Measurements from ENCODE around the gene HSPG2.

DNA sequence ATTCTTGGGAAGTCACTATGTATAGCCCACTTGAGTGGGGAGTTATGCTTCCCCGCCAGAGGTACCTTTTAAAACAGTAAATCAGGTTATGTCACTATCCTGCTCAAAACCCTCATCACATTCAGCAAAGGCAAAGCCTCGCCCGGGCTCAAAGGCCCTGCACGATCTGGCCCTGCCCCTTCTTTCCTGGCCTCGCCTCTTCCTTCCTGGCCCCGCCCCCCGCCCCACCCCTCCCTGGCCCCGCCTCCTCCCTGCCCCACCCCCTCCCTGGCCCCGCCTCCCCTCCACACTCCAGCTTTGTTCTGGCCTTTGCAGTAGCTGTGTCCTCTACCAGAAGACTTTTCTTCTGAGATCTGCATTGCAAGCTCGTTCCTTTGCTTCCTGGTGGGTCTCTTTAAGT lies 118.5 kb downstream of the HSPG2 start:
- TF ChIP-seq, protein P1, sequence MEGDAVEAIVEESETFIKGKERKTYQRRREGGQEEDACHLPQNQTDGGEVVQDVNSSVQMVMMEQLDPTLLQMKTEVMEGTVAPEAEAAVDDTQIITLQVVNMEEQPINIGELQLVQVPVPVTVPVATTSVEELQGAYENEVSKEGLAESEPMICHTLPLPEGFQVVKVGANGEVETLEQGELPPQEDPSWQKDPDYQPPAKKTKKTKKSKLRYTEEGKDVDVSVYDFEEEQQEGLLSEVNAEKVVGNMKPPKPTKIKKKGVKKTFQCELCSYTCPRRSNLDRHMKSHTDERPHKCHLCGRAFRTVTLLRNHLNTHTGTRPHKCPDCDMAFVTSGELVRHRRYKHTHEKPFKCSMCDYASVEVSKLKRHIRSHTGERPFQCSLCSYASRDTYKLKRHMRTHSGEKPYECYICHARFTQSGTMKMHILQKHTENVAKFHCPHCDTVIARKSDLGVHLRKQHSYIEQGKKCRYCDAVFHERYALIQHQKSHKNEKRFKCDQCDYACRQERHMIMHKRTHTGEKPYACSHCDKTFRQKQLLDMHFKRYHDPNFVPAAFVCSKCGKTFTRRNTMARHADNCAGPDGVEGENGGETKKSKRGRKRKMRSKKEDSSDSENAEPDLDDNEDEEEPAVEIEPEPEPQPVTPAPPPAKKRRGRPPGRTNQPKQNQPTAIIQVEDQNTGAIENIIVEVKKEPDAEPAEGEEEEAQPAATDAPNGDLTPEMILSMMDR (IDR thresholded peaks at IDR 0.05 in 8 of 11, conservative IDR thresholded peaks at IDR 0.05 in 3 of 11), result no peak
- TF ChIP-seq POLR2A (IDR thresholded peaks at IDR 0.05), result no peak

Data from spleen (tissue), 7 donors.